Testis (tissue), 3 donors: Measurements from ENCODE around the gene ELMO1. TPM values are rescaled to one million over a fixed set of nuclear protein-coding genes. Genes with fewer than 3 reads are reported as not detected.

ENCODE experiments used
- DNase-seq: peaks from one replicate; pipeline ENCODE4 v3.0.0-alpha.2; 2019
- H3K27ac ChIP-seq, 2 donors: fragments of 200-600 bp; sonication (generic); one replicate each; pipeline ENCODE4 v1.5.1; 2019
- H3K27me3 ChIP-seq: fragments of 200-600 bp; sonication (generic); one replicate; pipeline ENCODE4 v1.5.1; 2019
- H3K36me3 ChIP-seq: fragments of 200-600 bp; sonication (generic); one replicate; pipeline ENCODE4 v1.5.1; 2017; ENCODE audit warnings: low read depth; ENCODE audit errors: missing control alignments
- H3K4me1 ChIP-seq: fragments of 200-600 bp; sonication (generic); one replicate; pipeline ENCODE4 v1.5.1; 2019
- H3K4me3 ChIP-seq, 2 donors: fragments of 200-600 bp; sonication (generic); one replicate each; pipeline ENCODE4 v1.5.1; 2017 to 2019
- H3K9me3 ChIP-seq: fragments of 200-600 bp; sonication (generic); one replicate; pipeline ENCODE4 v1.5.1; 2017
- CTCF ChIP-seq, 3 experiments: fragments of 450-650 bp in 2 of 3; fragments of 200-600 bp in 1 of 3; sonication (generic) in 1 of 3; IDR thresholded peaks; one replicate each; pipeline ENCODE4 v1.5.1; 2016 to 2019; ENCODE audit warnings: antibody characterized with exemption in 3 of 3, mild to moderate bottlenecking in 2 of 3, moderate library complexity in 1 of 3
- POLR2A ChIP-seq: fragments of 450-650 bp; IDR thresholded peaks from one replicate; pipeline ENCODE4 v1.6.1; 2017; ENCODE audit warnings: antibody characterized with exemption, mild to moderate bottlenecking, moderate library complexity
- WGBS, 2 donors: methylation state at CpG; one replicate each; pipeline ENCODE4 v1.1.5; 2018; 5-methylcytosine and 5-hydroxymethylcytosine counted together
- intact Hi-C: fragments of 100-400 bp; cut with DNase I; formaldehyde crosslinking; loops from one replicate; pipeline ENCODE4 v1.15.1; 2023; ENCODE audit warnings: low total_unique reads
- polyA plus RNA-seq: library from polyadenylated mRNA; stranded (reverse); fragments of 350-450 nt; fragmentation: Illumina TruSeq; extraction: RNeasy Lipid Tissue Mini Kit (QIAGEN cat#74804); gene quantifications from one replicate; pipeline ENCODE4 v1.2.3, GENCODE V29; 2014; ENCODE audit warnings: low read depth, low replicate concordance; ENCODE audit not compliant: insufficient read depth
- total RNA-seq, 2 donors: library from RNA; depleted of rRNA; stranded (reverse); fragments of >200 nt; gene quantifications; one replicate each; pipeline ENCODE4 v1.2.3, GENCODE V29; 2016

Gene ELMO1
- total and polyA plus RNA-seq, 3 donors from 2014 or later, result 12.9 to 47.2 (median 36.5) TPM

- no peak for DNase-seq
- no peaks in the 10 kb centered on the region for H3K9me3 ChIP-seq
- no peak for TF ChIP-seq POLR2A
- TF ChIP-seq CTCF (IDR thresholded peaks at IDR 0.05), result no peak
- no peaks in the 10 kb centered on the region for H3K36me3 ChIP-seq
- no peak overlapping the region for H3K4me3 ChIP-seq
- WGBS, 2 donors, result 70 to 74% methylated on average over 9 of the region's 9 CpGs
- no peak overlapping the region for H3K27ac ChIP-seq
- H3K27me3 ChIP-seq, result no peaks in the 10 kb centered on the region
- intact Hi-C loops, result no loop called here
- H3K4me1 ChIP-seq, result no peaks in the 10 kb centered on the region
These were observed 609.9 kb downstream of the ELMO1 start for GRCh38 chr7:36838616-36839225.

GRCh38 chr7:36831049-36831448 is 617.6 kb downstream of the ELMO1 start:
- Histone ChIP-seq H3K4me3 (no peak overlapping the region), H3K9me3 (no peaks in the 10 kb centered on the region), H3K4me1 (no peaks in the 10 kb centered on the region), H3K27ac (no peak overlapping the region), H3K27me3 (no peaks in the 10 kb centered on the region), H3K36me3 (no peaks in the 10 kb centered on the region)
- intact Hi-C loops, result no loop called here
- WGBS, 2 donors, result 88 to 100% methylated on average over 2 of the region's 2 CpGs
- DNase-seq, result no peak
- TF ChIP-seq CTCF (IDR thresholded peaks at IDR 0.05) (no peak), POLR2A (no peak)

- no peaks in the 10 kb centered on the region for H3K9me3 ChIP-seq
- no peaks in the 10 kb centered on the region for H3K4me1 ChIP-seq
- H3K36me3 ChIP-seq, result no peaks in the 10 kb centered on the region
- no peaks in the 10 kb centered on the region for H3K27me3 ChIP-seq
- intact Hi-C loops, result no loop called here
- WGBS, 2 donors, result 73 to 80% methylated on average over 8 of the region's 8 CpGs
- no peak overlapping the region for H3K4me3 ChIP-seq
- TF ChIP-seq CTCF (IDR thresholded peaks at IDR 0.05) (no peak), POLR2A (no peak)
- no peak overlapping the region for H3K27ac ChIP-seq
- no peak for DNase-seq
These were observed 620.6 kb downstream of the ELMO1 start for GRCh38 chr7:36827726-36828703.

- TF ChIP-seq POLR2A (no peak), CTCF (IDR thresholded peaks at IDR 0.05) (no peak)
- 82 to 91% methylated on average over 4 of the region's 4 CpGs for WGBS, 2 donors
- intact Hi-C loops, result no loop called here
These were observed 623.2 kb downstream of the ELMO1 start for GRCh38 chr7:36825501-36825900.

More at GRCh38 chr7:36825501-36825900, 623.2 kb downstream of the ELMO1 start:
- Histone ChIP-seq H3K4me1 (no peaks in the 10 kb centered on the region), H3K27me3 (no peaks in the 10 kb centered on the region), H3K27ac (no peak overlapping the region), H3K36me3 (no peaks in the 10 kb centered on the region), H3K4me3 (no peak overlapping the region), H3K9me3 (no peaks in the 10 kb centered on the region)
- DNase-seq, result no peak
